ENCODE measurements around the gene ZC3H12A.
A peak's percentile ranks its signal among the peaks of the same experiment; 100 is the strongest.

The ZC3H12A gene

GRCh38 chr1:37474046-37474696 lies at the start of gene ZC3H12A:
Gene ZC3H12A (plus strand): TSS chr1:37474580. CDS start chr1:37475497, 917 bp downstream.
- peak; percentile 44 to 77 for DNase-seq

DNA sequence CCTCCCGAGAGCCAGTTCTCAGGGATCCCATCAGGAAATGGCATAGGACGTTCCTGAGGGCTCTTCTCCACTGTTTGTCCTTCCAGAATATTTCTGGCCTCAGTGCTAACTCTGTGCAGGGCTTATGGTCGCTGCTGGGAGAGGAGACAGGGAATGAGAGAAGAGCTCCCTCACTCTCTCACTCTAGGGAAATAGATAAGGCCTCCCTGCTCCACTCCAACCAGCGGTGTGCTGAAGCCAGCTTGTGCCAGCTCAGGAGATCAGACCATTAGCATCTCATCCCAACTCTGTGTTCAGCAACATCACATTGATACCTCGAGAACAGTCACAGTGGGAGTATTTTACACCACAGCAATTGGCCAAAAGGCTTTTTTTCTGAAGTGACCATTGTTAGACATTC lies 49.2 kb upstream of the ZC3H12A start:
- DNase-seq, result no peak

DNA sequence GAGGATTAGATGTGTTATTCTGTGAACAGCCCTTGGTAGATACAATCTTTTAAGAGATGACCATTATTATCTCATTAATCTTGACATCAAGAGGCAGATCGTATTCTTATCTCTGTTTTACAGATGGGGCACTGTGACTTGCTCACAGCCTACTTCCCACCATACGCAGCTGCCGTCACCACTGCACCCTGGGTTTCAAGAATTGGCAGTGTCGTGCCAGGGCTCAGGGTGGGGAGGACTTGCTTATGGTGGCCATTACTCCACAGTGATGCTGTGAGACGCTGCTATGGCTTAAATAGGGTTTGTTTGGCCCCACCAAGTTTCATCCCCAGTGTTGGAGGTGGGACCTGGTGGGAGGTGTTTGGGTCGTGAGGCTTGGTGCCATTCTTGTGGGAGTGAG lies 45.4 kb upstream of the ZC3H12A start:
- no peak for DNase-seq

DNA sequence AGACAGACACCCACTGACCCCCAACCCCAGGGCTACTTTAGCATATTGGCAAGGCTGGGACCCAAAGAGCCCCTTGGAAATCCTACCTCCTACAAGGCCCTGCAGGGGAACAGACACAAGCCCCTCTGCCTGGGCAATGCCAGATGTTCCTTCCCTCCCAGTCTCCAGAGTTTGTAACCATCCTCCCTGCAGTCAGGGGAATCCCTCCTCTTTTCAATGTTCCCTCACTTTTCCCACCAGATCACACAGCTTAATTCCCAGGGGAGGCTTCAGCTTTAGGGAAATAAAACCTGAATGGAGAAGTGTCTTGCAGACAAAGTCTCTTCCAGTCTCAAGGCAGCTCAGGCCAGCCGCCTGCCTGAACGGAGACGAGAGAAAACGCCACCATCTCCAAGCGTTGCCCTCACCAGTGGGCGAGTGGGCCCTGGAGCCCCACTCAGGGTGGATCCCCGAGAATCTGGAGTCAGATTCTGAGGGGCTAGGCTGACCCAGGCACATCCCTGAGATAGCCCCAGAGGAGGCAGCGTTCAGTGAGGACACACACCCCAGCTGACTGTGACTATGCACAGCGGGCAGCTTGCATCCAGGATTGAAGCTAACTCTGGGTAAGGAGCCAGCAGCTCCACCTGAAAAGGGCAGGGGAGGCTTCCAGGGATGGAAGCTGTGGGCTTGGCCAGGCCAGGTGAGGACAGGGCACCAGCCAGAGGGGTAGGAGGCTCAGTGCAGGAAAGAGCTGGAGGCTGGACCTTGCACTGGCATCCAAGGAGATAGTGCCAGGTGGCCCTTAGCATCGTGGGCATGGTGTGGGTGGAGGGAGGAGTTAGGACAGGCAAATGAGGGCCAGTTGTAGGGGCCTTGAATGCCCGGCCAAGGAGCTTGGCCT lies 44.0 kb upstream of the ZC3H12A start:
- DNase-seq, result no peak

DNA sequence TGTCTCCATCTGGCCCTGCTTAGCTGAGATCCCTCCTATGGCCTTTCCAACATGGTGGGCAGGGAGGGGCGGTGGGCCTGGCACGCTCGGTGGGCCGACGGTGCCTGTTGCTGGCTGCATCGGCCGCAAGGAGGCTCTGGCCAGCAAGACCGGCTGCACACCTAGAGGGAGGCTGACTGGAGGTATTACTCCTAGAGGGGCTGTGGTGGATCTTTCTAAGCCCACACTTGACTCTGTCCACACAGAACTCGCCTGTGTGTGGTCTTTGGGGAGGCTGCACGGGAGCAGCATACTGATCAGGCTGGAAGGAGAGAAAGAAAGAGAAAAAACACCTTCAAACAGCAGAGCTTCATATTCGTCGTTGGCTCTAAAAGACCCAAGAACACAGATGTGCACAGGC lies 41.7 kb upstream of the ZC3H12A start:
- no peak for DNase-seq

DNA sequence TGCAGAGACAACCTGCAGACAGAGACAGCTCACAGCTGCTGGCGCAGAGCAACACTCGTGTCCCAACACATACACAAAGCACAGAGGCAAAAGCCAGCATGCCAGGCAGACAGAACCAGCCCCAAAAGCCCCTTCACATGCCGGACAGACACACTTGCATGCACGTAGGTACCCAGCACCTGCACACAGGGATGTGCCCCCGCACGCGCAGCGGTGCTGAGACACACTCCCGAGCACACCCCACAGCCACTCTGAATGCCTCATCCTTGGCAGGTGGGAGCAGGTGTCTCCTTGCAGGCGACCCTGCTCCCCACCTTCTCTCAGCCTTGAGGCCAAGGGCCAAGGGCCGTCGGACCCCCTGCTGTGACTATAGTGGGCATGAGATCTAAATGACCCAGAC lies 41.2 kb upstream of the ZC3H12A start:
- no peak for DNase-seq

GRCh38 chr1:37434292-37435225 lies 39.8 kb upstream of the ZC3H12A start:
- peak in 1 of 2 experiments; percentile 59 for DNase-seq

GRCh38 chr1:37437087-37437486 lies 37.3 kb upstream of the ZC3H12A start:
- no peak for DNase-seq

GRCh38 chr1:37438037-37438868 lies 36.1 kb upstream of the ZC3H12A start:
- DNase-seq, result no peak

DNA sequence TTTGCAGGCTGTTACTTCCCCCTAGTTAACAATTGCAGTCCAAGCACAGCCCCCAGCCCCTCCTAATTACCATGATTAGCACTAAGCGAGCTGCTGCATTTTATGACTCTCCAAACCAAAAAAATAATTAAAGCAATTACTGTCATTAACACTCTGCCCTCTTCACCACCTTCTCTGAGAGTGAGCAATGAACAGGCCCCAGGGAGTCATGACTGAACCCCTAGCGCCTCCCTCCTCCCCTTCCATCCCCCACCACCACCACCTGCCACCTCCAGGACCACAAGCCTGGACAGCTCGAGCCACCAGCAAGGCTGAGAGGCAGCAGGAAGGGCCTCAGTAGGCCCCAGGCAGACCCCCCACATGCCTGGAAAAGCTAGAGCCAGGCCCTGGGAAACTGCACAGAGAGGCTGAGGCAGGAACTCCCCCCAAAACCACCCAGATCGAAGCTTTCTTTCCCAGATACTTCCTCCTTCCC lies 35.5 kb upstream of the ZC3H12A start:
- DNase-seq, result peak in 1 of 2 experiments; percentile 33

GRCh38 chr1:37439349-37439995 lies 34.9 kb upstream of the ZC3H12A start:
- peak; percentile 41 to 62 for DNase-seq

DNA sequence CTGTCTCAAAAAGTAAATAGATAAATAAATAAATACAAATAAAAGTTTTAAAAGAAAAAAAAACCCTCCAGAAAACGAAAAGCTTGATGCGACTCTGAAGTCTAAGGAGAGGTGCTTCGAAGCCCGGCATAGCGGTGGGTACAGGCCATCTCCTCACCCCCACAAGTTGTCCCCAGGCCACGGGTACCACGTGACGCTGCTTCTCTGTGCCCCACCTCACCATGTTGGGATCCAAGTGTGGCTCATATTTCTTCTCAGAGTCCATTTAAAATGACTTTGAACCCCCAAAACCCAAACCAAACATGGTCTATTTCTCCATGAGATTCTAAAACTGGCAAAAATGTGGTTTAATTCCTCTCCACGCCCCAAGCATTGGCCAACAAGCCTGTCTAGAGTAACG lies 32.9 kb upstream of the ZC3H12A start:
- no peak for DNase-seq

DNA sequence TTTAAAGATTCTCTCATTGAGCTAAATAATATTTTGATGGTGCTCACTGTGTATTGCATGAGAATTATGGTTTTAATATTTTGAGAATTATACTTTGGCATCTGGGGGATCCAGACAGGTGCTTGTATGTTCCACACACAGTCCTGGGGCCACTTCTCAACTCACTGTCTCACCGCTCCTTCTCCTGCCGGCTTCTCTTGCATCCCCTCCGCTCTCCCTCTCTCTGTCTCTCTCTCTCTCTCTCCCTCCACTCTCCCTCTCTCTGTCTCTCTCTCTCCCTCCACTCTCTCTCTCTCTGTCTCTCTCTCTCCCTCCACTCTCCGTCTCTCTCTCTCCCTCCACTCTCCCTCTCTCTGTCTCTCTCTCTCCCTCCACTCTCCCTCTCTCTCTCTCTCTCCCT lies 32.2 kb upstream of the ZC3H12A start:
- DNase-seq, result no peak

DNA sequence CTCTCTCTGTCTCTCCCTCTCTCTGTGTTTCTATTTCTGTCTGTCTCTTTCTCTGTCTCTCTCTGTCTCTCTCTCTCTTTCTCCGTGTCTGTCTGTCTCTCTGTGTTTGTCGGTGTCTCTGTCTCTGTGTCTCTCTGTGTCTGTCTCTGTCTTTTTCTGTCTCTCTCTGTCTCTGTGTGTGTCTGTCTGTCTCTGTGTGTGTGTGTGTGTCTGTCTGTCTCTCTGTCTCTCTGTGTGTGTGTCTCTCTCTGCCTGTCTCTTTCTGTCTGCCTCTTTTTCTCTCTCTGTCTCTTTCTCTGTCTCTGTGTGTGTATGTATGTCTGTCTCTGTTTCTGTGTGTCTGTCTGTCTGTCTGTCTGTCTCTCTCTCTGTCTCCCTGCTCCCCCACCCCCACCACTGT lies 31.7 kb upstream of the ZC3H12A start:
- DNase-seq, result no peak

DNA sequence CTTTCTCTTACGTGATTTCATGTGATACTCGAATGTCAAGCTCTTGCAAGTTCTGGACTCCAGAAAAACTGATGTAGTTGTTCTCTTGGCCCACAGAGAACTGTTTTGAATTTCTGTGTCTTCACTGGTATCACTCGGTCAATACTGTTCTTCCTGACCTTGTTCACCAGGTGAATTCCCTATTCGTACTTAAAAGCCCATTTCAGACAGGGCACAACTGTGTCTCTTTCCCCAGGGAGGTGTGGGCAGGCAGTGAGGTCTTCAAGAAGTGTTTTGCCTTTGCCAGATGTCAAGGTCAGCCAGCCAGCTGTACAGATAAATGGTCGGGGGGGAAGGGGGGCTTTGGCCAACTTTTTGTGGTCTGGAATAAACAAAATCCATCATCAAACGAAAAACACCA lies 27.5 kb upstream of the ZC3H12A start:
- no peak for DNase-seq

DNA sequence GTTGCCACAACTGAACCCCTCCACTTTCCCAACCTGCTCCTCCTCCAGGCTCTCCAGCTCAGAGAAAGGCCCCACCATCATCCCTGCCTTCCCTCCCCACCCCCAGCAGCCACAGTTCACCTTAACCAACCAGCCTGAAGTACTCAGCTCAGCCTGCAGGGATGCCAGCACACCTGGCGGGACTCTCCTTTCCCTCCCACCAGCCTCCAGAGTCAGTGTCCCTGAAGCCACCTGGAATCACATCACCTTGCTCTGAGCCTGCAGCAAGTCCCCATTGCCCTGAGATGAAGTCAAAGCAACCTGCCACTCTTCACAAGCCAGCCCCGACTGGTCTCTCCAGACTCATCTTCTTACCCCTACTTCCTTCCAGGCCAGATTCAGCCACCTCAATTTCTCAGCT lies 26.2 kb upstream of the ZC3H12A start:
- DNase-seq, result no peak

DNA sequence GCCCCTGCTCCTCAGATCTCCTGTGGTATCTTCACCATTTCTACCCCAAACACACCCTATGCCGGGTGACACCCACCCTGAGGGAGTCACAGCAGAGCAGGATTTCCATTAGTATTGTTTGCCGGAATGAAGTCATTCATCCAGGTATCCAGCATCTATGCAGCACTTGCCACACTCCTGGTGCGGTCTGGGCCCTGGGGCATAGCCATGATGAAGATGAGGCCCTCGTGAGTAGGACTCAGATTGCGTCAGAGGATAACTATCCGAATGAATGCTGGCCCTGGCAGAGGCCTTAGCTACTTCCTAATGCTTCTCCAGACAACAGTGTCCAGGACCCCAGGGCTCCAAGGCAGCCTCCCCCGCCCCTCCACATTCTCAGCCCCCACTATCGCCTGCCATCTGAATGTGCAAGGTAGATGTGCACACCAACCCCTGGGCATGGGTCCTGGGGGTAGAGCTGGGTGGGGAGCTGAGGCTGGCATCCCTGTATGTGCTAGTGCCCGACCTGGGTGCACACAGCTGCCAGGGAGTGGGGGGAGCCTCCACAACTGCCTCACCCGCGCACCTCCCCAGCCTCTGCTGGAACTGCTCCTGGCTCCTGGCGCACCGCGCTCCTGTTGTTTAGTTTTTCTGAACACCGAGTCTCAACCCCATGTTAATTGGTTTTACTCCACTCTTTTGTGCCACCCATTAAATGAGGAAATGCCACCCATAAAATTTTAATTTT lies 25.5 kb upstream of the ZC3H12A start:
- no peak for DNase-seq

GRCh38 chr1:37449936-37450335 lies 24.4 kb upstream of the ZC3H12A start:
- DNase-seq, result no peak

DNA sequence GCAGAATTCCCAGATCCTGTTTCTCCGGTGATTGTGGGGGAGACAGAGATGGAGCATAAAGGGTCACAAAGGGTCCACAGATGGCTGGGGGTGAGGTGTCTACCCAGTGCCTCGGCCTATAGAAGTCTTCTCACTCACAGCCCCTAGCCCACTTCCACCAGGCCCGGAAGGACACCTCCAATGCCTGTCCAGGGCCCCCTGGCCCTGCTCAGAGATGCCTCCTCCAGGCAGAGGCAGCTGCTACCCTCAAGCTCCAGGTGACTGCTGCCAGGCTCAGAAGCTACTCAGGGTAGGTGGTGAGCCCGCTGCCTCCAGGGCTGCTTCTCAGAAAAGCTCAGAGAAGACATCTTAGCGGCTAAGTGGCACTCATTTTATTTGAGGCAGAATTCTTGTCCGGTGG lies 22.0 kb upstream of the ZC3H12A start:
- no peak for DNase-seq

DNA sequence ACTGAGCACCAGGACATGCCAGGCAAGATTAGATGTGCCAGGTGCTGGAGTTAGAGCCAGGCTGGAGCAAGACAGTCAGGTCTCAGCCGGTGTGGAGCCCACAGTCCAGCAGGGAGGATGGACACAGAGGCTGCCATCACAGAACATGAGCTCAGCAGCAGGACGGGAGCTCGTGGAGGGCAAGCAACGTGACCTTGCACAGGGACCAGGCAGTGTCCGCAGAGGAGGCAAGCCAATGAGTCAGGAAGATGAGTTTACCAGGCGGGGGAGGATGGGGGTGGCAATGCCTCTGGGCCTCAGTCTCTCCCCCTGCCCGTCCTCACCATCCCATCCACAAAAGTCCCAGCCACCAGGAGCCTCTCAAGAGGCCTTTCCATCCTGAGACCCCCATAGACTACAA lies 20.7 kb upstream of the ZC3H12A start:
- no peak for DNase-seq

GRCh38 chr1:37455516-37455915 lies 18.9 kb upstream of the ZC3H12A start:
- DNase-seq, result no peak
